ENCODE measurements around the gene IL2RA.
A peak's percentile ranks its signal among the peaks of the same experiment; 100 is the strongest.
"Not testable (repeated sequence)": the region's sequence is repeated elsewhere in the genome, so short reads cannot be mapped to it uniquely, and the experiment has no call there.

IL2RA gene

DNA sequence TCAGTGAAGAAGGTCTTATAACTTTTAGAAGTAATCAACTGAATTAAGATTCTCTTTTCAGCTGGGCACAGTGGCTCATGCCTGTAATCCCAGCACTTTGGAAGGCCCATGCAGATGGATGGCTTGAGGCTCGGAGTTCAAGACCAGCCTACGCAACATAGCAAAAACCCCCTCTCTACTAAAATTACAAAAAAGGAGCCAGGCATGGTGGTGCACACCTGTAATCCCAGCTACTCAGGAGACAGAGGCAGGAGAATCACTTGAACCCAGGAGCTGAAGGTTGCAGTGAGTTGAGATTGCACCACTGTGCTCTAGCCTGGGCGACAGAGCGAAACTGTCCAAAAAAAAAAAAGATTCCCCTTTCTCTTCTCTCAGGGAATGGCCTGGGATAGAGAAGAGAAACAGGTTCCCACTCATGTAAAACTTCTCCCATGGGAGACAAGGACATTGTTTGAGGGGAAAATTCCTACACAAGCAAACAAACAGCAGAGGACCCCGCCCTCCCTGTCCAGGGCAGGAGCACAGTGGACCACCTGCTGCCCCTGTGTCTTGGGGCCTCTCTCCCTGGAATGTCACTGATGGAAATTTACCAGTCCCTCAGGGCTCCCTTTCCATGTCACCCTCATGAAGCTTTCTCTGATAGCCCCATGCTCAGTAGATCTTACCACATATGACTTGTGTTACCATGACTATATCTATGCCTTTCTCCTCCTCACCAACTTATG, 5.6 kb downstream of the IL2RA start:
- no peak for DNase-seq (ENCODE audit: low read depth in 2 of 2)

GRCh38 chr10:6055929-6056328, 6.2 kb downstream of the IL2RA start:
- DNase-seq (ENCODE audit: low read depth in 2 of 2), result no peak

GRCh38 chr10:6054884-6055283, 7.3 kb downstream of the IL2RA start:
- no peak for DNase-seq (ENCODE audit: low read depth in 2 of 2)

GRCh38 chr10:6053816-6054631, 8.1 kb downstream of the IL2RA start:
- DNase-seq (ENCODE audit: low read depth in 2 of 2), result no peak

GRCh38 chr10:6053303-6053702, 8.9 kb downstream of the IL2RA start:
- no peak for DNase-seq (ENCODE audit: low read depth in 2 of 2)

DNA sequence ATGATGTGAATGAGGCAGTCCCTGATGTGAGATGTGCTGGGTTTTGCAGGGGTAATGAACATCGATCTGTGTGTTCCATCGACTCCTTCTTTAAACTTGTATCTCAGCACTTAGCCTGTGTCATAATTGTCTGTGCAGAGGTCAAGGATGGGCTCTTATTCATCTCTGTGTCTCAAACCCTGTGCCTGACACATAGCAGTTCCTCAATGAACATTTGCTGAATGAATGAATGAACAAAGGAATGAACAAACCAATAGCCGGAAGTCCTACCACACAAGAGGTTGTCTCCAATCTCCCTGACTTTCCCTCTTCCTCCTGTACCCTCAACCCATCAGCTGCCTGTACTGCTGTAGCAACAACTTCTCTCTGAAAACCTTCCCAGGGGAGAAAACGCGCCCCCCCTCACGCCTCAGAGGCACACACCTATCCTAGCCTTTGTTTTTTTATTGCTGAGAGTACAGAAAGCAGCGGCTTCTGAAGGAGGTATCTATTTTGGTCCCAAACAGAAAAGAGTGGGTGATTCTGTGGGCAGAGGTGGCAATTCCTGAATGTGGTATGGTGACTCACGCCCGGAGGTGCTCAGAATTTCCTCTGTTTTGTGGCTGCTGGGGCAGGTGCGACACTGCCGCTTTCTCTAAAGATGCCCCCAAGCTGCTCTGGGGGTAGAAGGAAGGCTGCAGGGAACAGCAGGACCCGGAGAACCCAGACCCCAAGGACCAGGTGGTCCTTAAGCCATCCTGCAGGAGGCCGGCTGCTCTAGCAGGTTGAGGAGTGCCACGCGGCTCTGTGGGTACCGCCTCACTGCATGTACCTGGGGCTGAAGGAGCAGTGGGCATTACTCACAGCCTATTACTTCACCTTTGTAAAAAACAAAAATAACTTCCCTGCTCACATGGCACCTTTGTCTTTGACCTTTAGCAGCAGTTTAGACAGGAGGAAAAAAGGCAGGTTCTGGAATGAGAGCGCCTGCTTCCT, 9.6 kb downstream of the IL2RA start:
- peak; percentile 55 to 73 for DNase-seq (ENCODE audit: low read depth in 2 of 2)

- peak; percentile 81 to 83 for DNase-seq (ENCODE audit: low read depth in 2 of 2)
Observed at GRCh38 chr10:6050801-6051445, 11.2 kb downstream of the IL2RA start.

GRCh38 chr10:6049031-6049400, 13.2 kb downstream of the IL2RA start:
- no peak for DNase-seq (ENCODE audit: low read depth in 2 of 2)

GRCh38 chr10:6048281-6049030, 13.7 kb downstream of the IL2RA start:
- DNase-seq (ENCODE audit: low read depth in 2 of 2), result no peak

GRCh38 chr10:6047847-6048246, 14.3 kb downstream of the IL2RA start:
- no peak for DNase-seq (ENCODE audit: low read depth in 2 of 2)

DNA sequence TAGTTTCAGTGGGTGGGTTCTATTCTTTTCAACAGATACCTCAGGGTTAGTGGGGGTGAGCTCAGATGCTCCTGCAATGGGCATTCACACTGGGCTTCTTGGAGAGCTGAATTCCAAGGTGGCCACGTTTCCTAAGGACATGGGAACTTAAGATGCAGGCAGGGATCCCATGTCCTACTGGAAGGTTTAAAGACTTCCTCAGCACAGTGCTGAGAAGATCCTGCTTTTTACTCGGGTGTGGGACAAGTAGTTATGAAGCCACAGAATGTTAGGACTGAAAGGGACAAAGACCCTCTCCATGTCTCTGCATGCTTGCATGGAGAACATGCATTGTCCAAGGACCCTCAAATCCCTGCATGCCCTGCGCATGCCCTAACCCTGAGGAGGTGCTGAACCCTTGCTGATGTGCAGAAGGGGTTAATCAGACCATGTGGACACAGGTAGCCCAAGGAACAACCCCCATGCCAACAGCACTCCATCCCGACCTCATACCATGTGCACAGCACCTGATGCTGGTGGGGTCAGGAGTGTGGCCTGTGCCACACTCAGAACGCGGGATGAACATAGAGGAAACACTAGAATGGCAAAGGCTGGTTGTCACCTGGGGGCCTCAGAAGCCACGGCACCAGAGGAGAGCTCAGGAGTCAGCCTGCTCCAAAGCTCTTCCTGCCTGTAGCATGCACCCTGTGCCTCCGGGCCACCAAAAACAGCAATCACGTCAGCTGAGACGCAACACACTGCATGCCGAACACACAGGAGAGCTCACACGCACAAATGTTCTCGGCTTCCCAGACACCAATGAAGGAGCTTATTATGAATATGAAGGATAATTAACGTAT, 15.2 kb downstream of the IL2RA start:
- no peak for DNase-seq (ENCODE audit: low read depth in 2 of 2)

GRCh38 chr10:6045878-6046772, 16.0 kb downstream of the IL2RA start:
- DNase-seq (ENCODE audit: low read depth in 2 of 2), result no peak

DNA sequence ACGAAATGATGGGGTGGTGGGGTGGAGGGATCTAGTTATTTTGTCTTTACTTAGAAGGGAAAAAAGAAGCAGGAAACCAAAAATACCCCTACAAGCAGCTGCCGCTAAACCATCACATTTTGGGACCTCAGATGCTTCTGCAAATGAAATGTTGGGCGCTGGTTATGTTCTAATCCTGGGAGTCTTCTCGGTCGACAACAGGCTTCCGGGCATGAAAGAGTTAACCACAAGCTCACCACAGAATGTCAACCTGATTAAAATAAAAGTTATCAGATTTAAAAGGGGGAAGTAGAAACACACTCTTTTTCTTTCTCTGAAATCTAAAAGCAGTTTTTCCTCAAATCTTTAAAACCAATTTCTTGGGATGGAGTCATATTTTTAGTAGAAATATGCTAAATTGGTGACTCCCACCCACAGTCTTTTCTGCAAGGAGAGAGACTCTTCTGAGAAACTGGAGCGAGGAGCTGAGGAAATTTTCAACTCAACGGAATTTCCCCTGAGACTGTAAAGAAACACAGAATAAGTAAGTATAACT, 16.8 kb downstream of the IL2RA start:
- no peak for DNase-seq (ENCODE audit: low read depth in 2 of 2)

- no peak for DNase-seq (ENCODE audit: low read depth in 2 of 2)
Observed at GRCh38 chr10:6044751-6045313, 17.3 kb downstream of the IL2RA start.

DNA sequence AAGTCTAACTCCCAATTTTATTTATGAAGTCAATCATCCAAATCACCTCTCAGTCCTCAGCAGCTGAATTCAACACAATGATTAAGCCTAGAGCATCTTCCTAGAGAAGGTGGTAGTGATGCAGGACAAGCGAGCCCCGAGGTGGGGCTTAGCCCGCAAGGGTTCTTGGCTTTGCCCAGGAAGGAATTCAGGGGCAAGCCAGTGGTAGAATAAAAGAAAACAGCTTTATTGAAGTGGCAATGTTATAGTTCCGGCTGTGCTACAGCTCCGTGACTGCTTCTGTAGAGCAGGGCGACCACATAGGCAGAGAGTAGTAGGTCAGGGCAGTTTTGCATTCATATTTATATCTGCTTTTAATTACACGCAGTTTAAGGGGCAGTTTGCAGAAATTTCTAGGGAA, 18.1 kb downstream of the IL2RA start:
- DNase-seq (ENCODE audit: low read depth in 2 of 2), result no peak

- not testable (repeated sequence) for DNase-seq (ENCODE audit: low read depth in 2 of 2)
Observed at GRCh38 chr10:6043377-6043776, 18.8 kb downstream of the IL2RA start.

- no peak for DNase-seq (ENCODE audit: low read depth in 2 of 2)
Observed at GRCh38 chr10:6040205-6040604, 22.0 kb downstream of the IL2RA start.

DNA sequence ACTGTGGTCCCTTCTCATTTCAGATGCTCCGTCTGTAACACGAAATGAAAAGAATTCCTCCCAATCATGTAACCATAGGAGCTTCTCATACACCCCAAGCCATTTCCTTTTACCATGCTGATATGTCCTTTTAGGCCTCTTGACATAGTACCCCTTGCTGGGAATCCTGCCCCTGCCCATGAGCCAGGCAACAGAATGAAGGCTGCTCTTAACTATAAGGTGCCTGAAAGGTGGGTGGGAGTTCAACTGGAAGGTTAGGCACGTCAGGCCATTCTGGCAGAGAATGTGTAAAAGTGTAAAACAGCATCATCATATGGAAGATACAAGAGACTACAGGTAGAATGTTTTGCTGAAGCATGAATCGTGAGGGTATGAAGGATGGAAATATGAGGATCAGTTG, 22.5 kb downstream of the IL2RA start:
- no peak for DNase-seq (ENCODE audit: low read depth in 2 of 2)
